ENCODE results near the gene NFIX.

NFIX gene

GRCh38 chr19:12983542-12984142 is 11.6 kb upstream of the NFIX start:
- TF ChIP-seq CTCF (conservative IDR thresholded peaks at IDR 0.05) (peak; percentile 99), ZFX (IDR thresholded peaks at IDR 0.05) (no peak)
- H3K27ac ChIP-seq = peak overlapping the region; percentile 36

- TF ChIP-seq CTCF (conservative IDR thresholded peaks at IDR 0.05) (no peak), ZFX (IDR thresholded peaks at IDR 0.05) (no peak)
- H3K27ac ChIP-seq = peak overlapping the region; percentile 36; the same call in 1 of the 2 replicates
These were observed 11.1 kb upstream of the NFIX start for GRCh38 chr19:12984143-12984627.

- no peak for TF ChIP-seq ZFX (IDR thresholded peaks at IDR 0.05)
- no peak for TF ChIP-seq CTCF (conservative IDR thresholded peaks at IDR 0.05)
- H3K27ac ChIP-seq = no peak overlapping the region; the same call in 1 of the 2 replicates
These were observed 10.6 kb upstream of the NFIX start for GRCh38 chr19:12984683-12985048.

GRCh38 chr19:12985049-12985776 is 10.1 kb upstream of the NFIX start:
- no peak for TF ChIP-seq CTCF (conservative IDR thresholded peaks at IDR 0.05)
- no peak for TF ChIP-seq ZFX (IDR thresholded peaks at IDR 0.05)
- no peak overlapping the region; the same call in 1 of the 2 replicates for H3K27ac ChIP-seq

- TF ChIP-seq ZFX (IDR thresholded peaks at IDR 0.05) = no peak
- no peak for TF ChIP-seq CTCF (conservative IDR thresholded peaks at IDR 0.05)
- H3K27ac ChIP-seq = no peak overlapping the region
These were observed 8.5 kb upstream of the NFIX start for GRCh38 chr19:12986726-12987125.

GRCh38 chr19:12987190-12987589 is 8.1 kb upstream of the NFIX start:
- TF ChIP-seq ZFX (IDR thresholded peaks at IDR 0.05) (no peak), CTCF (conservative IDR thresholded peaks at IDR 0.05) (no peak)
- H3K27ac ChIP-seq = no peak overlapping the region

GRCh38 chr19:12987781-12988180 is 7.5 kb upstream of the NFIX start:
- TF ChIP-seq CTCF (conservative IDR thresholded peaks at IDR 0.05) = no peak
- H3K27ac ChIP-seq = no peak overlapping the region

All from C4-2B (cell line).